Stimulated activated naive CD4-positive, alpha-beta T cell (primary cell): ENCODE results near the gene SCAMP1.
"Not testable (repeated sequence)": the region's sequence is repeated elsewhere in the genome, so short reads cannot be mapped to it uniquely, and the experiment has no call there.

Source experiments
- DNase-seq, 6 experiments: peaks; one replicate each; lab custom pipeline; 2025; lab: John Stamatoyannopoulos, UW

Gene SCAMP1

DNA sequence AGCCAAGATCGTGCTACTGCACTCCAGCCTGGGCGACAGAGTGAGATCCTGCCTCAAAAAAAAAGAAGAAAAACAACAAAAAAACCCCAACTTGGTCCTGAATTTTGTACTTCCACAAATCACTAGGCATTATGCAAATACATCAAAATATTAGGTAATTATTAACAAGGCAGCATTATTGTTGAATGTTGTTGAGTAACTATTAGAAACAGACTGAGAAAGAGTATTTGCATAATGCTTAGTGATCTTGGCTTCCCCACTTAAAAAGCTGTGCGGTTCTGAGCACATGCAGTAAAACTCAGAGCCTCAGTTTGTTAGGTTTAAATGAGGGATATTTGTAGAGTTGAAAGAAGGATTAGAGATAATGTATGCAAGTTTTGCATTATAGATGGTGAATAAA is 64.2 kb downstream of the SCAMP1 start:
- DNase-seq: no peak

DNA sequence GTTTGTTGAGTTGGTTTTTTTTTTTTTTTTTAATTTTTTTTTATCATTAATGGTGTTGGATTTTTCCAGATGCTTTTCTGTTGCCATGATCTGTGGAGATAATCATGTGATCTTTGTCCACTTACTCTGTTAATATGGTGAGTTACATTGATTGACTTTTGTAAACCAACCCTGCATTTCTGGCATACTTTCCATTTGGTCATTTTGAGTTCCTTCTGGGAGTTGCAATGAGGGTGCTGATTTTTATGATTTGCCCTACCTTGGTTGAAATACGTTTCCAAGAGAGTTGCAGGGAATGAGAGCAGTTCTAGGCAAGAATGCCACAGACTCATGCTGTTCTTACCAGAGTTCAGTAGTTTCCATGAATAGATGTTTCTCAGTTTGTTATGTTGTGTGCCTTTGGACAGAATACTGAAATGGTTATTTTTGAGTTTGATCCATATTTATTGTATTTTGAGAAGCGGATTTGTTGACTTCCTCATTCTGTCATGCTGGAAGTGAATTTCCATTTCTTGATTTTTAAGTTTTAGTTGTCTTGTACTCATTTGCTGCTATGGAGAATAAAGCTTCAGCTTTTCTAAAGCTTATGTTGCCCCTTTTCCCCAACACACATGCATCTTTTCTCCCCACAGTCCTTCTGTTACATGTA is 69.0 kb downstream of the SCAMP1 start:
- DNase-seq: no peak

DNA sequence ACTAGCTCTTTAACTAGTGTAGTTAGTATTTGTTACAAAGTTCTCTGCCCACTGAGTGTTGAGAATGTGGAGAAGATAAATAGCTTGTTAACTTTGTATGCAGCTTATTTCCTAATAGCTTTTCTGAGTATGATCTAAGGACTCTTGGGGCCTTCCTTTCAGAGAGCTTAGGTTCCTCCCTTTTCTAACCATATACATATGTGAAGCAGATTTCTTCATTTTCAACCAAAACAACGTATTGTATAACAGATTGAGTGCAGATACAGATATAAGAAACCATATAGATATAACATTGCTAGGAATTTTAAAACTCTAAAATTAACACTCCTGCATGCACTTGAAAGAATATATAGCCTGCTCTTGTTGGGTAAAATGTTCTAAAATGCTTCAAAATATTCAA is 70.4 kb downstream of the SCAMP1 start:
- no peak for DNase-seq

DNA sequence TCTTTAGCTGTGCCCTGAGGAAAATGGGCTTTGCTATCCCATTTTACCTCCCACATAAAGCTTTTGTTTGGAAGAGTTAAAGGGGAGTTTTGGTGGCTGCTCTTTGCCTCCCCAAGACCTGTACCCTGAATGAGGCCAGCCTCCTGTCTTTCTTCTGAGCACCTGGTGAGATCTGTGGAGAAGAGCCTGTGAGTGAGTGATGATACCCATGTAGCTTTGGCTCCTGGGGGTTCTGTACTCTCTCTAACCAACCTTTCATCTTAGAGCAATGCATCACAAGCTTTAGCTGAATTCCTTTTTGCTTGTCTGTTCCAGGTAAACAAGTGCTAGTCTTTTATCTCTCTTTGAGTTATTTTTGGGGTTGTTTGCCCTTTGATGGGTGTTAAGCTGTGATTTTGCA is 73.6 kb downstream of the SCAMP1 start:
- no peak for DNase-seq

DNA sequence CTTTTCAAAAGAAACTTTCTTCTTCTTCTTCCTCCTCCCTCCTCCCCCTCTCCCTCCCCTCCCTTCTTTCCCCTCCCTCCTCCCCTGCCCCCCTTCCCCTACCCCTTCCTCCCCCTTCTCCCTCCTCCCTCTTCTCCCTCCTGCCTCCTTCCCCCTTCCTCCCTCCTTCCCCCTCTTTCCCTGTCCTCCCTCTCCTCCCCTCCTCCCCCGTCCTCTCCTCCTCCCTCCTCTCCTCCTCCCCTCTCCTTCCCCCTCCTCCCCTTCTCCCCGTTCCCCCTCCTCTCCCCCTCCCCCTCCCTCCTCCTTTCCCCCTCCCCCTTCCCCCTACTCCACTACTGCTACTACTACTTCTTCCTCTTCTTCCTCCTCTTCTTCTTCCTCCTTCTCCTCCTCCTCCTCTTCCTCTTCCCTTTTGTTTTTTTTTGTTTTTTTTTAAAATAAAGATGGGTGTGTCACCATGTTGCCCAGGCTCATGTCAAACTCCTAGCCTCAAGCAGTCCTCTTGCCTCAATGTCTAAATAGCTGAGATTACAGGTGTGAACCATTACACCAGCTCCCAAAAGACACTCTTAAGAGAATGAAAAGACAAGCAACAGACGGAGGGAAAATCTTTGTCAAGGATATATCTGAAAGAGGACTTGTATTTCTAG is 87.5 kb downstream of the SCAMP1 start:
- DNase-seq: no peak

DNA sequence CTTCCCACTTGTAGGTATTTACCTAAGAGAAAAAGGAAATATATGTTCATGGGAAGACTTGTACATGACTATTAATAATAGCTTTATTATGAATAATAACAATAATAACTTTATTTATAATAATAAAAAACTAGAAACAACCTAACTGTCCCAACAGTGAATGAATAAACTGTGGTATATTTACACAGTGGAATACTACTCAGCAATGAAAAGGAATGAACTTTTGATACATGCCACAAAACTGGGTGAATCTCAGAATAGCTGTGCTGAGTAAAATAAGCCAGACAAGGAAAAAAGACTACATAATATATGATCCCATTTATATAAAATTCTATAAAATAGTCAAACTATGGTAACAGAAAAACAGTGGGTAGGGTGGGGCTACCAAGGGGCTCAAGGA is 88.7 kb downstream of the SCAMP1 start:
- no peak for DNase-seq

DNA sequence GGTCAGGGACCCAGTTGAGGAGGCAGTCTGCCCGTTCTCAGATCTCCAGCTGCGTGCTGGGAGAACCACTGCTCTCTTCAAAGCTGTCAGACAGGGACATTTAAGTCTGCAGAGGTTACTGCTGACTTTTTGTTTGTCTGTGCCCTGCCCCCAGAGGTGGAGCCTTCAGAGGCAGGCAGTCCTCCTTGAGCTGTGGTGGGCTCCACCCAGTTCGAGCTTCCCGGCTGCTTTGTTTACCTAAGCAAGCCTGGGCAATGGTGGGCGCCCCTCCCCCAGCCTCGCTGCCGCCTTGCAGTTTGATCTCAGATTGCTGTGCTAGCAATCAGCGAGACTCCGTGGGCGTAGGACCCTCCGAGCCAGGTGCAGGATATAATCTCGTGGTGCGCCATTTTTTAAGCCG is 97.1 kb downstream of the SCAMP1 start:
- not testable (repeated sequence) for DNase-seq

DNA sequence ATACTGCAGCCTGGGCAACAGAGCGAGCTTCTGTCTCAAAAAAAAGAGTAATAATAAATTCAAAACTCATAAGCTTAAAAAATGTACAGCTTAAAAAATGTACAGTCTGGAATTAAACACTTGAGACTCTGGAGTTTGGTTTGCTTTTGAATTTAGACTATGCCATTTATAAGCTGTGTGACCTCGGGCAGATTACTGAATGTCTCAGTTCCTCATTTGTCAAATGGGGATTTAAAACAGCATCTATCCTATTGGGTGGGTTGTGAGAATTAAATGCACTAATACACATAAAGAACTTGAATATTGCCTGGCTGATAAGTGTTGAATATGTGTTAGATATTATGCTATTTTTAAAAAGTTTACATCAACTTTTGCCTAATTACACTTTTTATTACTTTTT is 98.4 kb downstream of the SCAMP1 start:
- no peak for DNase-seq

DNA sequence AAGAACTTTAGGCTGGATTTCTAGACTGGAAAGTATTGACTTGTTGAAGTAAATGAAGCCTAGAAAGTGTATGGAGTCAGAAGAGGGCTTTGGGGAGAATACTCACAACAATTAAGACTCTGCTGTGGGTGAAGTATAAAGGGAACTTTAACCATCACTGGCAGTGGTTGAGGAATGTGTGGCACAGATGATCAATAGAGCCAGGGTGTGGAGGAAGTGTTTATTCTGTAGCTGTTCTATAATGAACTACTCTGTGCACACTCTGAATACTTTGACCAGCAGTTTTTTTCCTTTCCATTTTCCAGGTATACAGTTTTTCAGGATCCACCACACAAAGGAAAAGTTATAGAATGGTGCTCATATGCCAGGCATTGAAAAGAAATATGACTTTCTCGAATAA is 106.7 kb downstream of the SCAMP1 start:
- DNase-seq: no peak

DNA sequence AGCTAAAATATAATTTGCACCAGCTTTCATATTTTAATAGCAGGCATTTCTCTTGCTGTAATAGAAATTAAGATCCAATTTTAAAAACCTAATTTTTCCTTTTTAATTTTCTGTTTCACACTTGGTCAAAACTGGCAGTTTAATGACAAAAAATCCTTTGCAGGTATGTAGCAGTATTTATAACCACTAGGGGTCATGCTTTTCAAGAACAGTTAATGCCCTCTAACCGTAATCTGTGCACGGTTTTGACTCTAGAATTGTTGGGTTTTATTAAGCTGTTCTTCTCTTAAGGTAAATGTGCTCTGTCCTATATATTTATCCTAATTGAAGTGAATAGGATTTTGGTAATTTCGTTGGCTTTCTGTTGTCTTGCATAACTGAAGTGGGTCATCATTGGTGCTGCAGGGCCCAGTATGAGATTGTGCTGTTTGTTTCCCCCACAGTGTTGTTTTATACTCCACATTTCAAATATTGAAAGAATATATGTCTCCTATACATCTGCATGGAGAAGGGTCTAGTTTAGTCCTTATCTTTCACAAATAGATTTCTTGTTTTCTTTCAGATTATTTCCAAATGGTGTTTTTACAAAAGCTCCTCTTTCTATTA is 107.4 kb downstream of the SCAMP1 start:
- DNase-seq: peak in 2 of 6 experiments; percentile 2 to 11

DNA sequence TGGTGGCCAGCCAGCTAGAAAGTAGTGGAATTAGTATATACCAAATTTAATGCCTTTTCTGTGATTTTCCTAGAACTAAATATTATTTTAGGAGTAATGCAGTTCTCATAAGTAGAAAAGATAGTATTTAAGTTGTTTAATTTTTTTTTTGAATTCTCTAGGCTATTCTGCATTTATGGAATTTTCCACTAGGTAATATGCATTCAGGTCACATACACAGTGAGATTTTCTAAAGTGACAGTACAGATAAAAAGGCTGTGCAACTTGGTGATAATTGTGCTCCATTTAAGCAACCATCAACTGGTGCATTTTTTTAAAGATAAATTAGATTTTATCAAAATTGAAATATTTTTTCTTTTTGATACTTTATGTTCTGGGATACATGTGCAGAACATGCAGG is 111.5 kb downstream of the SCAMP1 start:
- DNase-seq: no peak

DNA sequence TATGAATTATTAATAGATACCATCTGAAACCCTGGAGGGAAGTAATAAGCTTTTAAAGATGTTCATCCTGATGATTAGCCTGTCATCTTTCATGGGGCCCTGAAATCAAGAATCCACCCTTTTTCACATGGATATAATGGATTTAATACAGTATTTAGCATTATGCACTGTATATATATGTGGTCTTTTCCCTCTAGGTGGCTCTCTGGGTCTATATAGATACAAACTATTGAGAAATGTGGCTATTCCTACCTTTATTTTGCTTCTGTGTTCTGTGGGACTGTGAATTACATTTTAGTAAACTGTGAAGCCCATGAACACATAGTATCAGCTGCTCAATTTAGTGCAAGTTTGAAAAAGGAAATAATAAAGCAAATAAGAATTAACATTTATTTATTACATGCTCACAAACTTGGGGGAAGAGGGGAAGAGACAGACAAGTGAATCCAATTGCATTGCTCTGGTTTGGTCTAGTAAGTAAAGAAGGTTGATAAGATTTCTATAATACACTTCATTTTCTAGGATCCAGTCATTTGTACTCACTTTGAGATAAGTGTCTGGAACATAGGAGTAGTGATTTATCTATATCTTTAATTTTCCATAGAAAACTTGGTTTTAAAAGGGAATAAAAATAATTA is 112.2 kb downstream of the SCAMP1 start:
- DNase-seq: no peak

DNA sequence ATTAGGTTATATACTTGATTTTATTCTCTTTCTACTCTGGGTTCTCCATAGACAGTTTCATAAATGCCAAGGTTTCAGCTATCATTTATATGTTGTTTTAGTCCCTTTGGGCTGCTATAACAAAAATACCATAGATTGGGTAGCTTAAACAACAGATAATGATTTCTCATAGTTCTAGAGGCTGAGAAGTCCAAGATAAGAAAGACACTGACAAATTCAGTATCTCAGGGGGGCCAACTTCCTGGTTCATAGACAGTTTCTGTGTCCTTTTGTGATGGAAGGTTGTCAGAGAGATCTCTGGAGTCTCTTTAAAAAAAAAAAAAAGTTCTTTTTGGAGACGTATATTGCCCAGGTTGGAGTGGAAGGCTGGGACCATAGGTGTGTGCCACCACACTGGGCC is 113.3 kb downstream of the SCAMP1 start:
- DNase-seq: no peak

DNA sequence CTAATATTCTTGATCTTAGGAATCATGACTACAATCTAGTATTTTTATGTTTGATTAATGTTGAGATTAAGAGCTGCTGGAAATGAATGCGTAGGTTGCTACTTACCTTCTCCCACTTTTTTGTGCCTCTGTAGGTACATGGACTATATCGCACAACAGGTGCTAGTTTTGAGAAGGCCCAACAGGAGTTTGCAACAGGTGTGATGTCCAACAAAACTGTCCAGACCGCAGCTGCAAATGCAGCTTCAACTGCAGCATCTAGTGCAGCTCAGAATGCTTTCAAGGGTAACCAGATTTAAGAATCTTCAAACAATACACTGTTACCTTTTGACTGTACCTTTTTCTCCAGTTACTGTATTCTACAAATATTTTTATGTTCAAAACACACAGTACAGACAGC is 115.0 kb downstream of the SCAMP1 start:
- DNase-seq: no peak

DNA sequence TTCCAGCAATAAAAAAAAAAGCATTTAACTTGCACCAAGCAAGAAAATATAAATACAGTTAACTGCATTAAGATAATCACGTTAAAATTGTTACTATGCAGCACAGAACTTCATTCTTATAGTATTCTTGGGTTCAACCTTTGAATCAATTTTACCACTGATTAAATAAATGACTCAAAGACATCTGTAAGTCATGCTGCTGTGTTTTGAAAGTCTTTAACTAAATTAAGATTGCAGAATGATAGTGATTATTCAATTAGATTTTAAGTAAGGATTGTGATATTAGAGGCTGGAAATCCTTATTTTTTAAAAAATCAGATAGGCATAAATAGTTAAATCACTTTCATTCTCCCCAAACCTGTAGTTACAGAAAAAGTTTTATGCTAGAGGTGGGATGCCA is 116.4 kb downstream of the SCAMP1 start:
- no peak for DNase-seq

DNA sequence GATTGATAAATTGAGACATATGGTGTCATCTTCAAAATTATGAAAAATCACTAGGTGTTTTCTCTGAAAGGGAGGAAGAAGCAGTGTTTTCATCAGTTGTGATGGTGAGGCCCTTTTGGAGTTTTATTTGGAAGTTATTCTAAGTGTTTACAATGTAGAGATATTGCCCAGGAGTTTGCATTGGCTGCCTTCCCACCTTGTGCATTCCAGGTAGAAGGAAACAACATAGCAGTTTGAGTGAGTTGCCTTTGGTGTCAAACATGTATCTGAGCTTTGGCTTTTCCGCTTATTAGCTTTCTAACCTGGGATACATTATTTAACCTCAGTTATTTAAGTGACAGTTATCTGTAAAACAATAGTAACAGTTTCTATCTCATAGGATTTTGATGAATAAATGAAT is 122.5 kb downstream of the SCAMP1 start:
- DNase-seq: no peak

DNA sequence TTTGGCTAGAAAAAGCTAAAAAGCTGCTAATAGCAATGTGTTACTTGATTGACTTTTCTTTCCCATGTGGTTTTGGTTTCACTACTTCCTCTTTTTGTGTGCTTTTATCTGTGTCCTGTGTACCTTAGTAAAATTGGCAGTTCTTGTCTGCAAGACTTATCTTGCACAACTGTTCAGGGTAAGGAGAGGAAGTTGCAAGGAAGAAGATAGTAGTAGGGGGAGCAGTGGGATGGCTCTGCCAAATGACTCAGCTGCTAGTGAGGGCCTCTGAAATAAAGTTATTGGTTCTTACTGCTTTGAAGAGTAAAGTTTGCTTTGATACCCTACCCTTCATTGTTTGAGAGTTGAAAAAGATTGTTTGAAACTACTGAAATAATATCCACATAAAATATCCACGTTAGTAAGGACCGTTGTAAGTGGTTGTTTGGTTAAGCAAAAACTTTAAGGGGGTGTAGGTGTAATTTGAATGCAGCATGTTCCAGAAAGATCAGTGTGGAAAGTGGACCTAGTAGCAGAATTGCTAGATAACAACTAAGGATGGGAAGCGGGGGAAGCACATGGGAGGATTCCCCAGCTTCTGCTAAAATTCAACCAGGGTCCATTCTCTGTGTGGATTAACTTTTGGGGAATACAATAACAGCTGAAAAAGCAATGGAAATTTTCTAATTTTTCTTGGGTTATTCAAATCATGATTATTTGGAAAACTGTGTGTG is 123.5 kb downstream of the SCAMP1 start:
- DNase-seq: peak in 1 of 6 experiments; percentile 2

DNA sequence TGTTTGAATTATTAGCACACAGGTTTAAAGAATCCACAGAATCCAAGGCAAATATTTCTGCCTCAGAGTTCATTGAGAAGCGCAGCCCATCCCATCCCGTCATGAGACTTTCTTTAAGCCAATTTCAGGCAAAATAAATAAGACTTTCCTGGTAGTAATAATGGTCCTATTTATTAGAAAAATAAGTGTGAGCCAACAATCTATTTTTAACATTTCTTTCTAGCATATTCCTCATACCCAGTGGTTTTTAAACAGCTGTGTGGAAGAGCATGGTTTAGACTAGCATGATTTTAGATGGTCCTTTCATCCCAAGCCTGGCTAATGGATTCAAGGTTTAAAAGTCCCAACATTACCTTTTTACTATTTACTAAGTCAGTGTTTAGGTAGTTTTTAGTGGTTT is 125.8 kb downstream of the SCAMP1 start:
- DNase-seq: no peak

DNA sequence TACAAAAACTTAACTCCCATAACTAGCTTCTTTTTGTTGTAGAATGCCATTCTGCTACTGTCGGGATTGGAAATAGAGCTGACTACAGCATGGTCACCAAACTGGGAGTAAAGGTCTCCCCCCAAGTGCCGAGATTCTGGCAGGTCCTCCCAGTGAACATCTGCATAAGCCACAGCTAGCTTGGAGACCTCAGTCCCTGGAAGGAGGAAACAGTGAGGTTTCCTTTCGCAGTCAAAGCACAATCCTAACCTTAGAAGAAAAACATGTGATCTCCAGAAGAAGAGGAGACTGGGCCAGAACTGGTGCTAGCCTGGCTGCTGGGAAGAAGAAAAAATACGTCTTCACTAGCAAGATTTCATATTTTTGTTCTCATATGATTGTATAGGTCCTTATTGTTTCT is 127.4 kb downstream of the SCAMP1 start:
- no peak for DNase-seq

DNA sequence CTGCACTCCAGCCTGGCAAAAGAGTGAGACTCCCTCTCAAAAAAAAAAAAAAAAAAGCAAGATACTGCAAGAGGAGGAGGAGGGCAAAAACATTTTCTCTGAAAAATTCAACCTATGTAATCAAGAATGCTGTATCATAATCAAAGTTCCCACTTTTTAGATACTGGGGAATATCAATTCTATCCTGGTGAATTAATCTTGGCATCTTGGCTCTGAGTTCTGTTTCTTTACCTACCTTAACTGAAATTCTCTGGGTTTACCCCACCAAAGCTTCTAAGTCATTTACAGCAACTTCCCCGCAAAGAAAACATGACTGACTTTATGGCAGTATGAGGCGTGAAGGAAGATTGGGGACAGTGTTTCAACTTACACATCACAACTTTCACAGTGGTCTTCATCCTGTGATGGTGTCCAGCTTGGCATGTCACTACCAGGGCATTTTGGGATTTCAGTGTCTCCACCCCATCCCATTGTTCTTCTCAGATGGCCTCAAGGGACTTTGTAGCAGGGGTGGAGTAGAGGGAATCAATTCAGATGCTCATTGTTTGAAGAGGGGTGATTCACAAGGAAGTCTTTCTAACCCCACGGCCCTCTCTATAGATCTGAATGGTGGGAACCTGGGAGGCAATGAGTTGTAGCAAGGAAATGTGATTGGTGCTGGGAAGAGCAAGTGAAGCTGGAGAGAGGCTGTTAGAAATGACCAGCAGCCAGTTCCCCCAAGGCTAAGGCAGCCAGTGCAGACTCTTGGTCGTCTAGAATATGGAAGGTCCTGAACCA is 130.5 kb downstream of the SCAMP1 start:
- no peak for DNase-seq

DNA sequence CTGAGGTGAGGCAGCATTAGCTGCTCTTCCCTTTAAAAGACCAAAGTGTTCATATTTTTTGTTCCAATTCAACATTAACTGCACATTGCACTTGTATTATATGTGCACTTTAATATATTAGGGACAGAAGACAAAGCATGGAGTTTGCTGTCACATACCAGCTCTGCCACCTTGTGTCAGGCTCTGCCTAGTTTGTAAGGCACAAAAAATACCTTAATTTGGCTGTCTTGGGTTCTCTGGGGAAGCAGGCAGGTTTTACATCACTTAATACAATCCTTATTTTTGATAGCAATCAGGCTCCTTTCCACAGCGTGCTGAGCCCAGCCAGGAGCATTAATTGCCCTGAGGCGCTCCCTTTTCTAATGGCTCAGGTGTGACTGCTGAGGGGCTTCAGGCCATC is 131.8 kb downstream of the SCAMP1 start:
- no peak for DNase-seq

DNA sequence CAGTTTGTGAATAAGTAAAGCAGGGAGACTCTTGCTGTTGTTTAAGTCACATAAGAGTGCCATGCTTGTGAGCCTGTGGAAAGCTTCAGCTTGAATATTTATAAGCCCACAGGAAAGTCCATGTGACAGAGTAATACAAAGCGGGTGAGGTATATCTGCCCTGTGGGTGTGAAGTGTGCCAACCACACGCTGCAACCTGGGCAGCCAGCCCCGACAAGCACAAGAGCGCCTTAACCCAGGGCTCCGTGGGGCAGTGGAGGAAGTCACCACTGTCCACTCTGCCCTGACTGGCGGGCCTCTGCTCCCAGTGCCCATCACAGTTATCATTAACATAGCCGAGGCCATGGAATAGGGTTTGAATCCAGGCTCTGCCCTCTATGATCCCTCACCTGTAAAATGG is 132.2 kb downstream of the SCAMP1 start:
- DNase-seq: no peak
